IPS DF 4.7 (cell line): ENCODE results near the gene SMIM45.
"Not testable (repeated sequence)": the region's sequence is repeated elsewhere in the genome, so short reads cannot be mapped to it uniquely, and the experiment has no call there.

Source experiments
- DNase-seq: peaks from one replicate; pipeline ENCODE4 v3.0.0-alpha.2; 2013; ENCODE audit warnings: low spot score; ENCODE audit errors: extremely low read depth

The SMIM45 gene

GRCh38 chr22:41934284-41935014, 17.5 kb upstream of the SMIM45 start:
- no peak for DNase-seq

- no peak for DNase-seq
Observed at GRCh38 chr22:41935015-41935351, 17.0 kb upstream of the SMIM45 start.

- no peak for DNase-seq
Observed at GRCh38 chr22:41935509-41935908, 16.4 kb upstream of the SMIM45 start.

GRCh38 chr22:41936894-41937169, 15.1 kb upstream of the SMIM45 start:
- DNase-seq = no peak

- no peak for DNase-seq
Observed at GRCh38 chr22:41939981-41940831, 11.7 kb upstream of the SMIM45 start.

- DNase-seq = no peak
Observed at GRCh38 chr22:41940832-41941765, 10.9 kb upstream of the SMIM45 start.

- DNase-seq = no peak
Observed at GRCh38 chr22:41943661-41944209, 8.2 kb upstream of the SMIM45 start.

GRCh38 chr22:41946629-41947423, 5.1 kb upstream of the SMIM45 start, which contains the start of gene CENPM:
Gene CENPM (minus strand): TSS chr22:41947152. CDS start chr22:41947076, 76 bp downstream.
- DNase-seq = peak; percentile 79

- DNase-seq = no peak
Observed at GRCh38 chr22:41947424-41948080, 4.4 kb upstream of the SMIM45 start.

- DNase-seq = no peak
Observed at GRCh38 chr22:41948142-41948541, 3.8 kb upstream of the SMIM45 start.

- not testable (repeated sequence) for DNase-seq
Observed at GRCh38 chr22:41948928-41949296, 3.0 kb upstream of the SMIM45 start.

- DNase-seq = no peak
Observed at GRCh38 chr22:41949297-41949965, 2.5 kb upstream of the SMIM45 start.

- DNase-seq = no peak
Observed at GRCh38 chr22:41952713-41953112, 763 bp downstream of the SMIM45 start.

- DNase-seq = no peak
Observed at GRCh38 chr22:41957941-41958556, 6.1 kb downstream of the SMIM45 start.

GRCh38 chr22:41963453-41964111, 11.6 kb downstream of the SMIM45 start:
- DNase-seq = no peak

- no peak for DNase-seq
Observed at GRCh38 chr22:41964112-41964491, 12.2 kb downstream of the SMIM45 start.

GRCh38 chr22:41966225-41966606, 14.3 kb downstream of the SMIM45 start:
- DNase-seq = no peak

GRCh38 chr22:41966607-41967240, 14.8 kb downstream of the SMIM45 start:
- no peak for DNase-seq
